Activated gamma-delta T cell (primary cell): Measurements from ENCODE around the gene TULP4.
"Not testable (repeated sequence)": the region's sequence is repeated elsewhere in the genome, so short reads cannot be mapped to it uniquely, and the experiment has no call there.

Experiments used
- DNase-seq: peaks from one replicate; lab custom pipeline; 2025; lab: John Stamatoyannopoulos, UW

TULP4 gene

DNA sequence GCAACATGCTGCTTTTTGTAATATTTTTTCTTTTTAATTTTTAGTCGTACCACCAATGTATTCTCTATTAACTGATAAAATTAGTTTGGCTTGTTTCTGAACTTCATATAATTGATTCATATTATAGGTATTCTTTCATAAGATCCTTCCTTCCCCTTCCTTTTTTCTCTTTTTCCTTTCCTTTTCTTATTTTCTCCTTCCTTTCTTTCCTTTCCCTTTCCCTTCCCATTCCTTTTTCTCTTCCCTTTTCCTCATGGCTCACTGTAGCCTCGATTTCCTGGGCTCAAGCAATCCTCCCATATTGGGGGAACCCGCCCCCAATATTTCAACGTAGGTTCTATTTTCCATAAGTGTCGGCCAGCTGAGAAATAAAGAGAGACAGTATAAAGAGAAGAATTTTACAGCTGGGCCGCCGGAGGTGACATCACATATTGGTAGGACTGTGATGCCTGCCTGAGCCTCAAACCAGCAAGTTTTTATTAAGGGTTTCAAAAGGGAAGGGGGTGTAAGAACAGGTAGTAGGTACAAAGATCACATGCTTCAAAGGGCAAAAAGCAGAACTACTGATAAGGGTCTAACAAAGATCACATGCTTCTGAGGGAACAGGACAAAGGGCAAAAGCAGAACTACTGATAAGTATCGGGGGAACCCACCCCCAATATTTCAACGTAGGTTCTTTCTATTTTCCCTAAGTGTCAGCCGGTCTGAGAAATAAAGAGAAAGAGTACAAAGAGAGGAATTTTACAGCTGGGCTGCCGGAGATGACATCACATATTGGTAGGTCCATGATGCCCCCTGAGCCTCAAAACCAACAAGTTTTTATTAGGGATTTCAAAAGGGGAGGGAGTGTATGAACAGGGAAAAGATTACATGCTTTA lies 16.1 kb upstream of the TULP4 start:
- not testable (repeated sequence) for DNase-seq

DNA sequence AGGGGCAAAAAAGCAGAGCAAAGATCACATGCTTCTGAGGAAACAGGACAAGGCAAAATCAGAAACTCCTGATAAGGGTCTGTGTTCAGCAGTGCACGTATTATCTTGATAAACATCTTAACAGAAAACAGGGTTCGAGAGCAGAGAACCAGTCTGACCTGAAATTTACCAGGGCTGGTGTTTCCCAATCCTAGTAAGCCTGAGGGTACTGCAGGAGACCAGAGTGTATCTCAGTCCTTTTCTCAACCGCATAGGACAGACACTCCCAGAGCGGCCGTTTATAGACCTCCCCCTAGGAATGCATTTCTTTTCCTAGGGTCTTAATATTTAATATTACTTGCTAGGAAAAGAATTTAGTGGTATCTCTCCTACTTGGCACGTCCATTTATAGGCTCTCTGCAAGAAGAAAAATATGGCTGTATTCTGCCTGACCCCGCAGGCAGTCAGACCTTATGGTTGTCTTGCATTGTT lies 15.4 kb upstream of the TULP4 start:
- not testable (repeated sequence) for DNase-seq

DNA sequence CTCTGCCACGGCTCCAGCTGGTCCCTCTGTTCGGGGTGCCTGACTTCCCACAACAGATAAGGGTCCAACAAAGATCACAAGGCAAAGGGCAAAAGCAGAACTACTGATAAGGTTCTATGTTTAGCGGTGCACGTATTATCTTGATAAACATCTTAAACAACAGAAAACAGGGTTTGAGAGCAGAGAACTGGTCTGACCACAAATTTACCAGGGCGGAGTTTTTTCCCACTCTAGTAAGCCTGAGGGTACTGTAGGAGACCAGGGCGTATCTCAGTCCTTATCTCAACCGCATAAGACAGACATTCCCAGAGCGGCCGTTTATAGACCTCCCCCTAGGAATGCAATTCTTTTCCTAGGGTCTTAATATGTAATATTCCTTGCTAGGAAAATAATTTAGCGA lies 14.6 kb upstream of the TULP4 start:
- not testable (repeated sequence) for DNase-seq

DNA sequence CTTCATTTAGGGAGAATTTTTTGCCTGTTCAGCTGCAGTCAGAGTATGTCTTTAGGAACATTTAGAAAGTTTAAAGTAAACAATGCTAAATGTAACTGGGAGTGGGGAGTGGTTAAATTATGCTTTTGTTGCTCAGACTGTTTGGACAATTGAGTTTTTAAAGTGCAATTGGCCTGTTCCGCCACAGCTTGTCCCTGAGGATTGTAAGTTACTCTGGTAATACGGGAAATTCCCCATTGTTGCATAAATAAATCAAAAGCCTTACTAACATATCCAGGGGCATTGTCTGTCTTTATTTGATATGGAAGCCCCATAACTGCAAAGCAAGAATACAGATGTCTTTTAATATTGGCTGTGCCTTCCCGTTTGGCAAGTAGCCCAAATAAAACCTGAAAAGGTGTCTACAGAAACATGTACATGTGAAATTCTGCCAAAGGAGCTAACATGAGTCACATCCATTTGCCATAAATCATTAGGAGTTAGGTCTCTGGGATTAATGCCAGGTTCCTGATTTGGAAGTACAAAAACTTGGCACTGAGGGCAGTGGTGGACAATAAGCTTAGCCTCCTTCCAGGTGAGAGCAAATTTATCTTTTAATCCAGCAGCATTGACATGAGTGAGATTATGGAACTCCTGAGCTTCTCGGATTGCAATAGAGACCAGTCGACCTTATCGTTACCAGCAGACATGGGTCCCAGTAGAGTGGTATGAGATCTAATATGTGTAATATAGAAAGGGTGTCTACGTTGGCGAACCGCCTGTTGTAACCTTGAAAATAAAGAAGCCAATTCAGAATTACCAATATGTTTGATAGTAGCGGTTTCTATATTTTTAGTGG lies 11.7 kb upstream of the TULP4 start:
- DNase-seq, result not testable (repeated sequence)

DNA sequence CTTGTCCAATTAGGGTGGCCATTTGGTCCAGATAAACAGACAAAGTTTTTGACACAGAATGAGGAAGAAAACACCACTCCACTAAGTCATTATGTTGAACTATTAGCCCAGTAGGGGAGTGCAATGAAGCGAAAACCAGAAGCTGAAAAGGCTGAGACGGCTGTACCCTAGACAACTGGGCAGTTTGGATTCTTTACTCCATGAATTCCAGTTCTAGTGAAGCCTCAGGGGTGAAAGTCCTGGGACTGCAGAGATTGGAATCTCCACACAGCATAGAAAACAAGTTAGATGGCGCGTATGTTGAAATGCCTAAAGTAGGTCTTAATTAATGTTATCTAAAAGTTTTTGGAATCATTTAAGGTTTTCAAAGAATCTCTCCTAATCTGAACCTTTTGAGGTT lies 10.7 kb upstream of the TULP4 start:
- not testable (repeated sequence) for DNase-seq

DNA sequence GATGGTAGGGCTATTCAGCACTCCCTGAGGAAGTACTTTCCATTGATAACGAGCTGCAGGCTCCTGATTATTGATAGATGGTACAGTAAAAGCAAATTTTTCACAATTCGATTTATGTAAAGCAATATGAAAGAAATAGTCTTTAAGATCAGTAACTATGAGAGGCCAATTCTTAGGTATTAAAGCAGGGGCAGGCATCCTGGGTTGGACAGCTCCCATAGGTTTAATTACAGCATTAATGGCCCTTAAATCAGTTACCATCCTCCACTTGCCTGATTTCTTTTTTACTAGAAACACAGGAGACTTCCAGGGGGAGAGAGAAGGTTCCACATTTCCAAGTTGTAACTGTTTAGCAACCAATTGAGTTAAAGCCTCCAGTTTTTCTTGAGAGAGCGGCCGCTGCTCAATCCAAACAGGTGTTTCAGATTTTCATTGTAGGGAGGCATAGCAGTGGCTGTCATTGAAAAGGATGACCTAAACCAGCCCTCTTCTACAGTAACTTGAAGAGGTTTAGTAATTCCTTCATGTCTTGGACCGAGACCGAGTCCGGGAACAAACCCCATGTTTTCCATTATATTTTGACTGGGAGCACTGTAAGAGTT lies 10.0 kb upstream of the TULP4 start:
- not testable (repeated sequence) for DNase-seq

DNA sequence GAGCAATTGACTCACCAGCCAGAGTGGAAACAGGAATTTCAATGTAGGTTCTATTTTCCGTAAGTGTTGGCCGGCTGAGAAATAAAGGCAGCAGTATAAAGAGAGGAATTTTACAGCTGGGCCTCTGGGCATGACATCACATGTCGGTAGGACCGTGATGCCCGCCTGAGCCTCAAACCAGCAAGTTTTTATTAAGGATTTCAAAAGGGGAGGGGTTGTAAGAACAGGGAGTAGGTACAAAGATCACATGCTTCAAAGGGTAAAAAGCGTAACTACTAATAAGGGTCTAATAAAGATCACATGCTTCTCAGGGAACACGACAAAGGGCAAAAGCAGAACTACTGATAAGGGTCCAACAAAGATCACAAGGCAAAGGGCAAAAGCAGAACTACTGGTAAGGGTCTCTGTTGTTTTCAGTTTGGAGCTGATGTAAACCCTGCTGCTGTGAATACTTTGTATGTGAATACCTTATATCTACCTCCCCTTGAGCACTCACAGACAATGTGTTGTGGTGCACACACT lies 9.0 kb upstream of the TULP4 start:
- no peak for DNase-seq

DNA sequence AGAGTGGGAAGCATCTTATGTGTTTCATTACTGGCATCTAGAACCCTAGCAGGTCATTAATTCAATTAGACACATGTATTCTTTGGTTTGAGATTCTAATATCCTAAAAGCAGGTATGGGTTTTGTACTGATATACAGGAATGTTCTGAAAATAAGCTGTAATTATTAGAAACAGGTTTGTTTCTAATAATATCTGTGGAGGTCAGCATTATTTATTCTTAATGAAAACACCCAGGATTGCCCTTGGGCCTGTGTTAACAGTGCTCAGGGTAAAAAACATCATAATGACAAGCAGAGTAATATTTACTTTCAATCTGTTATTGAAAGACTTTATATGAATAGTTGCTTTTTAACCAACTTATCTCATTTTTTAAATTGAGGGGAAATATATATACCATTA lies 8.0 kb upstream of the TULP4 start:
- no peak for DNase-seq

DNA sequence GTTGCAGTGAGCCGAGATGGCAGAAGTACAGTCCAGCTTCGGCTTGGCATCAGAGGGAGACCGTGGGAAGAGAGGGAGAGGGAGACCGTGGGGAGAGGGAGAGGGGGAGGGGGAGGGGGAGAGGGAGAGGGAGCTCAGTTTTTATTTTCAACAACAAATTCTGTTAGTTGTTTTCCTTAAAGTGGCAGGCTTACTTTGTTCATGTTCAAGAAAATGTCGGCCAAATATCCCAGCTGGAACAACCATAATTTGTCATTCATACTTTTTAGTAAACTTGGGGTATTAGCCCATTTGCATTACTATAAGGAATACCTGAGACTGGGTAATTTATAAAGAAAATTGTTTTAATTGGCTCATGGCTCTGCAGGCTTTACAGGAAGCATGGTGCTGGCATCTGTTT lies 2.5 kb upstream of the TULP4 start:
- DNase-seq, result no peak

DNA sequence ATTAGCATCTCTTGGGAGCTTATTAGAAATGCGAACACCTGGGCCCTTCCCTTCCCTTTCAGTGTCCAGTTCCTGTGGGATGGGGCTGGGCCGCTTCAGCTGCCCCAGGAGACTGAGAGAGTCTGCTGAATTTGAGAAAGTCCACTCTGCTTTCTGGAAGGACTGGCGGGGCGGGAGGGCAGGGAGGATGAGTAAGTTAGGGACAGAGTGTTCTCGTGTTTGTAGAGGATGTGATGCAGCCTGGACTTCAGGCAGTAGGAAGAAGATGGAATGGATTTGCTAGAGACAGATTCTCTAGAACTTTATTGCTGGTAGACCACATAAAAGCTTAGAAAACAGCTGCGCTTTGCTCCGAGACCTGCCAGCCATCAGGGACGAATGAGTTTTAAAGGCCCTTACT lies 1.1 kb upstream of the TULP4 start:
- DNase-seq, result no peak

DNA sequence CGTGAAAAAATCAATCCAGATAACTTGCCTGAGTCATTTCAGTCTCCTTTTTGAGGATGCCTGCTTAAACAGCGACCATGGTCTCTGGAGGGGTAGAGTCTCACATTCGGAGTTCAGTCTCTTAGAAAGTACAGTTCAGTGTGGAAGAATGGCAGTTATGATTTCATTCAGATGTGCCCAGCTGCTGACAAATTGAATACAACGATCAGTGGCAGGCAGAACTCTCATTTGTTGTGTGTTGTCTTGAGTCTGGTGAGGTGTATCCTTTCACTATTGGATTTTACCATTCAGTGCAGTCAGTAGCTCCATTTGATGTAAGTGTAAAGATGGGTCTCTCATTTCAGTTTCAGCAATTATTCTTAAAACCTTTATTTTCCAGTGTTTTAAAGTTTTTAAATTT lies 639 bp upstream of the TULP4 start:
- DNase-seq, result no peak

DNA sequence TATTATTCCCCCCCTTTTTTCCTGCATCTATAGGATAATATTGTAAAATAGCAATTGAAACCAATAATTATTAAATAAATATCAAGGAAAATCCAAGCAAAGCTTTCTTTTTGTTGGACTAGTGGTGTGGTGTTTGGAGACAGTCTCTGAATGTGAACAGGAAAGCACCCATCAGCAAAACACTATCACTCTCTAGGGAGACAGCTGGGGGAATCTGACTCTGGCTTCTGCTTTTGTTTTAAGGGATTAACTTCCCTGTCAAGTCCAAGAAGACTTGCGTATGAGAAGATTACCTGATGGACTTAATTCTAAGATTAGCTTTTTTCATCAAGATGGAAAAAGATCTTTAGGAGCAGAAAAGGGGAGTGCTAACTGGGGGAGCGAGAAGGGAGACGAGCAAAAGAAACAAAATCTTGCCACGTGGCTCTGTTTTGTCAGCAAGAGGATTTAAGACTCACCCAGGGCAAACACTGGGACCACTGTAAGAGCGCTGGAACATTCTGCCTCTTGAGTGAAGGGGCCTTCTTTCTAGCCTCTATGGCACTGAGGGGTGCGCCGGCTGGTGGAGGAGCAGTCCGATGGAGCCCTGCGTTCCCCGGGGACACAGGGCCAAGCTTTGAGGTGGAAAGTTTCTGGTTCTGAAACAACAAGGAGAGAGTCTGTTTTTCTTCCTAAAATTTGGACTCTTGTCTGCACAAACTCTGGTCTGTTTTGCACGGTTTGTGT lies 570 bp downstream of the TULP4 start:
- DNase-seq, result no peak

DNA sequence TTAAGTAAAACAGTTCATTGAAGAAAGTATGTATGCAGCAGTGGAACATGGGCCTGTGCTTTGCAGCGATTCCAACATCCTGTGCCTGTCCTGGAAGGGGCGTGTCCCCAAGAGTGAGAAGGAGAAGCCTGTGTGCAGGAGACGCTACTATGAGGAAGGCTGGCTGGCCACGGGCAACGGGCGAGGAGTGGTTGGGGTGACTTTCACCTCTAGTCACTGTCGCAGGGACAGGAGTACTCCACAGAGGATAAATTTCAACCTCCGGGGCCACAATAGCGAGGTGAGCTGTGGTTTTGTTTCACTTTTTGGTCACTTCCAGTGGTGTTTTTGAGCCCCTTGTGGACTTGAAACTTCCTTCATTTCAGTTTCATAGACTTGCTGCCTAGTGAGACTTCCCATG lies 1.7 kb downstream of the TULP4 start:
- no peak for DNase-seq

DNA sequence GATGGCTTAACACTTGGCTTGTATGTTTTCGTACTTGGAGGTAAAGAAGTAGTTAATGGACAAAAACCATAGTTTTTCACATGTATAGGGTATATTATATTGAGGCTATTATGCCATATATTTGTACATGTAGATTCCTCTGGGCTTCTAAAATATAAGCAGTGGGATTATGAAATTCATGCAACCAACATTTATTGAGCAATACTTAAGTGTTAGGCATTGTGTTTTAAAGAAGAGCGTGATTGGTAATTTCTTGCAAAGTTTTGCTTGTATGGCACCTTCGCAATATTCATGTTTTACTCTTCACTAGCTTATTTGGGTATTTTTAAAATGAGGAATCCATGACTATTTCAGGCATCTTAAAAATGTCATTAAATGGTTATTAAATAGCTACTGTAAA lies 2.5 kb downstream of the TULP4 start:
- no peak for DNase-seq

DNA sequence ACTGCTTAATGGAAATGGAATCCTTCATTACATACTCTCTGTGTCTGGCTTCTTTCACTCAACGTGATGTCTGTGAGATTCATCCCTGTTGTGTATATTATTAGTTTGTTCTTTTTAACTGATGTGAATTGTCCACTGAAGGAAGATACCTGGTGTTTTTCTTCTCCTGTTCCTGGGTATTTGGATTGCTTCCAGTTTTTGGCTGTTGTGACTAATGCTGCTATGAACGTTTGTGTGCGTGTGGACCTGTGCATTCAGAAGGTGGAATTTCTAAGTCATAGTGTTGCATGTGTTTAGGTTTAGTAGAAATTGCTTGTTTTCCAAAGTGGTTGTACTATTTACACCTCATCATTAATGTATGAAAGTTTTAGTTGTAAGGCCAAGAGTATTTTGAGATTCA lies 3.8 kb downstream of the TULP4 start:
- no peak for DNase-seq

DNA sequence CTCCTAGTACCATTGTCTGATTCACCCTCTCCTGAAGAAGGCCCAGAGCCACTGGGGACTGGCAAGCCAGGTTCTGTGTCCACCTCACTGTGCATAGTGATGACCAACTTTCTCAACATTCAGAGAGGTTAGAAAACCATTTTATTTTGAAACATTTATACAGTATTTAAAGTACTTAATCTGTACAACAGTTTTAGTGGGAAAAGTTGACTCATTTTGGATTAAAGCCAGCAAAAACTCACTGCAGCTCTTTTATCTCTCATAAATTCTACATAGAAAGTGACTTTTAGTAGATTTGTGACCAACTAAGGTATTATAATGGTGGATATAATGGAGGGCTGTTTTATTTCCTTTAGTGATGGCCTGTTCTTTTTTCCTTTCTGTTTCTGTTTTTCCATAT lies 9.7 kb downstream of the TULP4 start:
- no peak for DNase-seq

DNA sequence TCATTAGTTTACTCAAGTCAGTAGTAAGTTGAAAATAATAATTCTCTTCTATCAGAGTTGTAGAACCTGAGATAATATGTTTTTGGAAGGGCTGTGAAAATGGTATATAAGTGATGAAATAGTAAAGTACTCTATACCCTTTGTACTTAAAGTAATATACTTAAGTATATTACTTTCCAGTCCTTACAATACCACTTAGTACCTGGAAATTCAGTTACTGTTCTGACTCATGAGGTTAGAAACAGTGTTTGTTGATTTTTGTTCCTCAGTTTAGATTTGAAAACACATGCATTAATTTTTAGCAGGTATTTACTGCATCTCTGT lies 10.1 kb downstream of the TULP4 start:
- no peak for DNase-seq

DNA sequence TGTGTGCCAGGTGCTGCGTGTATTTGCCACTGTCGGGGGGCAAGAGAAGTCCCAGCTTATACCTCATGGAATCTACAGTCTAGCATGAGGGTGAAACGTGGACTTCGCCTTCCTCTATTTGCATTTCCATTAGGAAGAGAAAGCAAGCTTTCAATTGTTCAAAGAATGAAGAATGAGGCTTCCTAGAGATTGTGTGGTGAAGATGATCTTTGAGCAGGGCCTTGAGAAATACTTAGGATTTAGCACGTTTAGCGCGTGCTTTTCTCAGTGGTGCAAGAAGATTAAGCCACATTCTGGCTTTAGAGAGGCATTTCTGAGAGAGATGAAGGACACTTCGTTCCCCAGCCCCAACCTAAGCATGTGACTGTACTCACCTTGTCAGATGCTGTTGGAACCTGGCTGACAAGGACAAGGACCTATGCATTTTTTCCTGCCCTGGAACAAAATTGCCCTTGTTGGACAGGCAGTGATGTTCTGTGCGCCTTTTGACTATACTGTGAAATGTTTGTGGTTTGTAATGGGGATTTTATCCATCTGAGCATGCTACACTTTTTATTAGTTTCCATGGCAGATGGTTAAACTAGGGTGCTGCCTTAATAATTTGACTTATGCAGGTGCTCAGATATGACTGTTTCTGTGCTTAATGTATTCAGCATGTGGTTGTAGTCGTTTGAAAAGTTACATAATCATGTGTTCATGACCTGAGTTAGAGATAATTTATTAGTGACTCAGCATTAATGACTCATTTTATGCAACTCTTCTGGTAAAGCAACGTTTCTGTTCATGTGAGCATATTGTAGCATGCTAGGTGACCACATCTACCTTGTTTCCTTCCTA lies 10.7 kb downstream of the TULP4 start:
- no peak for DNase-seq

DNA sequence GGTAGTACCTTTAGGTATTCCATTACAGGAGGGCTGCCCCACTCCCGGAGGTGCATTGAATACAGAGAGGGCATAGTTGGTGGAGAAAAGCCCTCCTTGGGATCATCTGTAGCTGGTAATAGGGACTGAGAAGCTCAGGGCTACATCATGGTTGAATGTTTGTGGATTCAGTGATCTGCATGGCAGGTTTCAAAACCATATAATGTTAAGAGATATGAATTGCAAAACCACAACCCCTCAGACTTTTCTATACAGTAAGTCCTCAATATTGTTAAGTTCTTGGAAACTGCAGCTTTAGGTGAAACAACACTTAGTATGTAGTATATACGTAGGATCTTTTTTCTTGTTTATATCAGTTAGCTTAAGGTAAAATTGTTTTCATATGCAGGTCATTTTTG lies 11.3 kb downstream of the TULP4 start:
- no peak for DNase-seq

DNA sequence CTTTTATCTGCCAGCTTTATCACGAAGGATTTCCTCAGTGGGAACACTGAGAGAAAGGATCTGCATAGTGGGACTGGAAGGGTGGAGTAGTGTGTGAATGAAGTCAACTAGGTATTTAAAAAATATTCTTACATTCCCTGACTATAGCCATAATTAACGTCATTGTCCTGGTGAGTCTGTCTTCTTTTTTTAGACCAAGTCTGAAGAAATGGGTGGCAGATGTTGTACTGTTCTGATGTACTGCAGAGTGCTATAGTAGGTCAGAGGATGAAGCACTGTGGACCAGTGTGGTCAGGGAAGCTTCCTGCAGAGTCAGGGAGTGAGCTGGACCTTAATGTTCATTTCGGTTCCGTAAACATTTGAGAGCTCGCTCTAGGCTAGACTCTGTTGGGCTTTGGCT lies 11.9 kb downstream of the TULP4 start:
- no peak for DNase-seq

DNA sequence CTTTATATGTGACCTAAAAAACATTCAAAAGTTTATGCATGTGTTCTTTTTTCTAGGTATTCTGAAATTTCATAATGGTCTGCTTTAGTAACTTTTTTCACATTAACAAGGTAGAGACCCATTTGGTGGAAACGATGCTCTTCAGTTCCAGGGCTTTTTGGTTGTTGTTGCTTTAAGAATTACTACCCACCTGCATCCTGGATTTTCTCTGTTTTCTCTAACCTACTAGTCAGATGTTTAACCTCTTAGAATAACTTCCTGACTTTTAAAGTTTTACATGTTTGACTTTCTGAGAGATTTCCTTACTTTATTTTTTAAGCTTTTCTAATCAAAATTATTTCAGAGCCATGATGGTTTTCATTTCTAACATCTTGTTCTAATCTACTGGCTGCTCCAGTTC lies 14.9 kb downstream of the TULP4 start:
- no peak for DNase-seq
